Stromal cell of bone marrow (primary cell): ENCODE measurements around the gene SLC46A2.

ENCODE experiments used
- DNase-seq: peaks from one replicate; pipeline ENCODE4 v3.0.0-alpha.2; 2012; ENCODE audit warnings: low read depth

Gene SLC46A2

GRCh38 chr9:112858005-112858404 lies 32.7 kb downstream of the SLC46A2 start:
- no peak for DNase-seq

DNA sequence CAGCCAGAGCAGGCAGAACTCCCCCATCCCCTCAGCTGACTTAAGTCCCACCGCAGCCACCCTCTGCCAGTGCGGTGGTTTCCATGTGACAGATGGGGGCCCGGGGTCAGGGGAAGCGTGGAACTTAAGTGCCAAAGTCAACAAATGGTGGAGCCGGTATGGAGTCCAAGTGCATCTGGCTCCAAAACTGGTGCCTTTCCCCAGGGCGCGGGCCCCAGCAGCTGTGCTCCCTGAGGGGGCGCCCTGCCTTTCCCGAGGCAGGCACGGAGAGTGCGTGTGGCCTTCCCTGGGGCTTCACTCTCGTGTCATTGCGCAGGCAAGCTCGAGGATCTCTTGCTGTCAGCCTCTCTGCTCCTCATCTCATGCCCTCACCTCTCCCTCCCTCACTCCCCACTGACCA lies 33.8 kb downstream of the SLC46A2 start:
- DNase-seq = no peak

DNA sequence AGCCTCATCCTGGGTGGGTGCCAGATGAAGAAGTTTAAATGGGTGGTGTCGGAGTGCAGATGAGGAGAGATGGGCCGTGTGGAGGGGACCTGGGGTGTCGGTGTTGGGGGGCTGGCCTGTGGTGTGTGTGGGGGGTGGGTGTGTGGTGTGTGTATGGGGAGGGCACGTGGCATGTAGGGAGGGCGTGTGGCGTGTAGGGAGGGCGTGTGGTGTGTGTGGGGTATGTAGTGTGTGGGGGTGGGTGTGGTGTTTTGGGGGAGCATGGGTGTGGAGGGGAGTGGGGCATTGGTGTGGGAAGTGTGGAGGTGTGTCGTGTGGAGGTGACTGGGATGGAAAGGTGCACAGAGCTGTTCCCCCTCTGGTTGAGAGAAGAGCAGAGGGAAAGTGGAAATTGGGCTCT lies 34.5 kb downstream of the SLC46A2 start:
- DNase-seq = no peak

DNA sequence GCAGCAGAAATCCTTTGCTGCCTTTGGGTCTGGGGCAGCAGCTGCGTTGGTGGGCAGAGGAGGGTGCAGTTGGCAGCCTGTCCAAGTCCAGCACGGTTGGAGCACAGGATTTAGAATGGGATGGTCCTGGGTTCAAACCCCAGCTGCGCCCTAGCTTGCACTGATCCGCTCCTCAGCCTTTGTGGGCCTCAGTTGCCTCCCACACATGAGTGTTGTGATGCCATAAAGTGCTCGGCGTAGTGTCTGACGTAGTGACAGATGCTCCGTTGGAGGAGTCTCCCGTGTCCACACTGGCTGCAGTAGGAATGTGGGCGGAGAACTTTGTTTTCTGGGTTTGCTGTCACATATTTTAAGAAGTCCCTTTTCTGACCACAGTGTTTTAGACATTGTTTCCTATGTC lies 36.0 kb downstream of the SLC46A2 start:
- no peak for DNase-seq

- DNase-seq = no peak
Observed at GRCh38 chr9:112853882-112854585, 36.6 kb downstream of the SLC46A2 start.

DNA sequence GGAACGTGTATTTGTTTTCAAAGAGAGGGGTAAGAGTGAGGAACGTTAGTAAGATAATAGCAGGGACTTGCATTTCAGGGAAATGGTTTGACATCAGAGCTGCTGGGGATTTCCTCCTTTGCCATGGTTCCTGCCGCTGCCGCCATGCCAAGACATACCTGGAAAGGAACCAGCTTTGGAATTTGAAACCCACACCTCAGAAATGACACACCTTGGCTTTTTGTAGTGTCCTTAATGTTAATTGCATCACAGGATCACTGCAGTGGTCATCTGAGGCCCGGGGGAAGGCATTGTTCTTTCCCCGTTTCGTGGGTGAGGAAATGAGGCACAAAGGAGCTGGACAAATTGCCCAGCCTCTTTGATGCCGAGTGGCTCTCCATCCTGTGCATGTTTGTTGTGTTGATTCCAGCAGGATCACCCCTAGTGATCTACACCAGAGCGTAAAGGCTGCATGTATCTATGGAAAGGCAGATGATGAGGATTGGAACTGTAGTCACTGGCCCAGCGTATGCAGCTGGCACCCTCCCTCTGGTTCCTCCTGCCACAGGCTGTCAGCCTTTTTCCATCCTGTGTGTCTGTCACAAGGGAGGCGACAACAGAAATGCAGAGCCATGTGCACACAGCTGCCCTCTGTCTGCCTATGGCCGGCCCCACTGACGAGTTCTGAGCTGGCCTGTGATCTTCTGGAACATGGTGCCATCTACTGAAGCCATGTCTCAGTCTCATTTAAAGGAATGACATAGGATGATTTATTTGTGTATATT lies 37.8 kb downstream of the SLC46A2 start:
- DNase-seq = no peak

DNA sequence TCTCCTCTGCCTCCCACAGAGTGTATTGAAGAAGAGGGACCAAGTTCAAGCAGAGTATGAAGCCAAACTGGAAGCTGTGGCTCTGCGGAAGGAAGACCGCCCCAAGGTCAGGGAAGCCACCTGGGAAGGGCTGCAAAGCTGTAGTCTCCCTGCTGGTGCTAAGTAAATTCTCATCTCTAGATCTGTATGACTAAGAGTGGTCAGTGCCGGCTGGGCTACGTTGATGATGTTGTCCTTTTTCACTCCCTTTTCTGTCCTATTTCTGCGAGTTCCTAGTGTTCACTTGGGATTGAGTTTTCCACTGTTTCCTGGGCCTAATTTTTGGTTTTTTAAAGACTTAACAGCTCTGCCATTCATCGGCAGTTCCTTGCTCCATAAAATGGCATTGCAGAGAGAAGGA lies 39.8 kb downstream of the SLC46A2 start:
- no peak for DNase-seq

DNA sequence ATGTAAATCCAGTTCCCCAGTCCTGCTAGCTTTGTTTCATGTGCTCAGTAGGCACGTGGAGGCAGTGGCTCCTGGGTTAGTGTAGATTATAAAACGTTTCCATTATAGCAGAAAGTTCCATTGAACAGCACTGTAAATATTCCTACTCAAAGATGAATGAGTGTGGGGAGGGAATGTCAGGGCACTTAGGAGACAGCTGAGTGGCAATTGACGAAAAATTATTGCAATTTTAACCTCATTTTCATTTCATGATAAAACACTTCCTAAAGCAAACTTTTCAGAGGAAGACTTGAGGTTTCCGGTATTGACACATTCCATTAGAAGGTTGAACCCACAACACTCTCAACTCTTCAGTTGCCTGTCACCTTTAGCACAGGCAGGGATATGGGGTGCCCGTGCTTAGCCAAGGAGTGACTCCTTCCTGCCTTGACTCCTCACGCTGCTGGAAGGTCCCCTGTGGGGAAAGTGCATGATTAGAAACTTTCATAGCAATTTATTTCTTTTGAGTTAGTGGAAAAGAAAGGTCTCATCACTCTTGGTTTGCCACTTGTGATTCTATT lies 41.2 kb downstream of the SLC46A2 start:
- DNase-seq = no peak

GRCh38 chr9:112848316-112849151 lies 42.1 kb downstream of the SLC46A2 start:
- DNase-seq = no peak

- no peak for DNase-seq
Observed at GRCh38 chr9:112846528-112847488, 43.9 kb downstream of the SLC46A2 start.

- DNase-seq = no peak
Observed at GRCh38 chr9:112844771-112845542, 45.7 kb downstream of the SLC46A2 start.

DNA sequence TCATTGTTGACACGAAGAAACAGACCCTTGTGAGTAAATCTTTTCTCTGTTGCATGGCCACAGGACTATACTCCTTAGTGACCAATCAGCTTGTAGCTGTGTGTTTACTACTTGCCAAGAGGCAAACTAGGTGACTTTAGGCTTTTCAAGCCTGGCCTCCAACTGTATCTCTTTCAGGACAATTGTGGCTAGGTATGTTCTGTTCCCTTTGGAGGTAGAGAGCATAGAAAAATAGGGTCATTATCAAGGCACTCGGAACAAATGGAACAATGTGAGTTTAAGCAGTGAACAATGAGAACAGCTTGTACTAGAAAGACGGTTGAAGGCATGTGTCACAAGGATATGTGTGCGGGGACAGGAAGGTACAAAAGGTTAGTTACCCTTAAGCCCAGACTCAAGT lies 48.1 kb downstream of the SLC46A2 start:
- no peak for DNase-seq

GRCh38 chr9:112841261-112841660 lies 49.4 kb downstream of the SLC46A2 start:
- no peak for DNase-seq

GRCh38 chr9:112839331-112839730 lies 51.3 kb downstream of the SLC46A2 start:
- no peak for DNase-seq

DNA sequence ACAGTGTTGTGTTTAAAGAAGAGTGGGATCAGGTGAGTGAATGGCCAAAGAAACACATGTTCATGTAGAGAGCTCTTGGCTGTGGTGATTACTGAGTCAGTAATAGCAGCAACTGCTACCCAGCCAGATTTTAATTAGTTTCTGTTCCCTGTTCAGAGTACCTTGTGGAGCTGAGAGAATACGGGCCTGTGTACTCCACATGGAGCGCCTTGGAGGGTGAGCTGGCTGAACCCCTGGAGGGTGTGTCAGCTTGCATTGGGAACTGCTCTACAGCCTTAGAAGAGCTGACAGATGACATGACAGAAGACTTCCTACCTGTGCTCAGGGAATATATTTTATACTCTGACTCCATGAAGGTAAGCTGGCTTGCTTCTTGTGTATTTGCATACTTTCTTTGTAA lies 52.3 kb downstream of the SLC46A2 start:
- no peak for DNase-seq

GRCh38 chr9:112836394-112836793 lies 54.3 kb downstream of the SLC46A2 start:
- DNase-seq = no peak

DNA sequence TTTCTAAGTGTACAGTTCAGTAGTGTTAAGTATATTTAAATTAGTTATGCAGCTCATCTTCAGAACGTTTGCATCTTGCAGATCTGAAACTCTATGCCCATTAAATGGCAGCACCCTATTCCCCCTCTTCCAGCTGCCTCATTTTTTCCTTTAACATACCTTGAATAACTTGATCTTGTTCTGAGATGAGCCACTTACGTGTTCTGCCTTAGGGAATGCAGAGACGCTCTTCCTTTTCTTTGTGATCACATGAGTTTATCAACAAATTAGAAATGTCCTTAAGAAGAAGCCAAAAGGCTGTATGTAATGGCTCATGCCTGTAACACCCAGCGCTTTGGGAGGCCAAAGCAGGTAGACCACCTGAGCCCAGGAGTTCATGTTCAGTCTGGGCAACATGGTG lies 57.6 kb downstream of the SLC46A2 start:
- no peak for DNase-seq

DNA sequence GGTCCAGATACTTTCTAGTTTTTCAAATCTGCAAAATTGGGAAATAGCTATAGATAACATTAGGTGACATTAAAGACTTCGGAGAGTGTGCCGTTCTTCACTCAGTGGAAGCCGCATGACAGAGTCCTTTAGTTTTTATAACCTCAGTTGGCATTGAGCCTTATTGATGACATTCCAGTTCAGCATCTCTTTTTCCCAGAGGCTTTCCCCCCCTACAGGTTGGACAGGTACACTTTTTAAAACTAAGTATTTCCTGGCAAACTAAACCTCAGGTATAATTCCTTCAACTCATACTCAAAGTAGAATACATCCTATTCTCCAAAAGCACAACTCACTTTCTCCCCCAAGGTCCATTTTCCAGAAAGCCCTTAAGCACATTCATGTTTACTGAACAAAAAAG lies 58.7 kb downstream of the SLC46A2 start:
- no peak for DNase-seq

GRCh38 chr9:112831281-112831851 lies 59.3 kb downstream of the SLC46A2 start:
- DNase-seq = peak; percentile 40
